DMS 273 (cell line): Measurements from ENCODE around the gene CHRND.

Experiments
- DNase-seq: peaks from one replicate; lab custom pipeline; 2025; ENCODE audit not compliant: unreplicated experiment; lab: John Stamatoyannopoulos, UW

Gene CHRND

DNA sequence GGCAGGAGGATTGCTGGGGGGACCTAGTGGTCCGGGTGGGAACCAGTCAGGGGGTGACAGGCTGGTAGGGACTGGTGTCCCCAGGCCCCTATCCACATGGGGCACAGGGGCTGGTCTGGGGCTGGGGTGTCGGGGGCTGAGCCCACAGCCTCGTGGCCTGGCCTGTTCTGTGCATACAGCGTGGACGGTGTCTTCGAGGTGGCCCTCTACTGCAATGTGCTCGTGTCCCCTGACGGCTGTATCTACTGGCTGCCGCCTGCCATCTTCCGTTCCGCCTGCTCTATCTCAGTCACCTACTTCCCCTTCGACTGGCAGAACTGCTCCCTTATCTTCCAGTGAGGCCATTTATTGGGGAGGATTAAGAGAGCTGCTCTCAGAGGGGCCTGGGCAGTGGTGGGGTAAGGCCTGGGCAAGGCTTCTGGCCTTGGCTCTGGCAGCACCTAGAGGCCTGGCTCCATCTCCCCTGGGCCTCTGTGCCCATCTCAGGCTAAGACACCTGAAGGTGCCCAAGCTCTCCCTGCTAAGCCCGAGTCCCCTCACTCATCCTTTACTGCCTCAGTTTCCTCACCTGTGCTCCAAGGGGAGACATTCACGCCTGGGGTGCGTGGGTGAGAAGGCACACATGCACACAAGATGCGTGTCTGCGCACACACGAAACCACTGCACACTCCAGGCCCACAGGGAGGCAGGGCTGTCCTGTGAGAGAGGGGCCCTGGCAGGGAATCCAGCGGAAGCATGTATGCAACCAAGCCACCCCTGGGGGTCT is 15.4 kb downstream of the CHRND start:
- DNase-seq: no peak

DNA sequence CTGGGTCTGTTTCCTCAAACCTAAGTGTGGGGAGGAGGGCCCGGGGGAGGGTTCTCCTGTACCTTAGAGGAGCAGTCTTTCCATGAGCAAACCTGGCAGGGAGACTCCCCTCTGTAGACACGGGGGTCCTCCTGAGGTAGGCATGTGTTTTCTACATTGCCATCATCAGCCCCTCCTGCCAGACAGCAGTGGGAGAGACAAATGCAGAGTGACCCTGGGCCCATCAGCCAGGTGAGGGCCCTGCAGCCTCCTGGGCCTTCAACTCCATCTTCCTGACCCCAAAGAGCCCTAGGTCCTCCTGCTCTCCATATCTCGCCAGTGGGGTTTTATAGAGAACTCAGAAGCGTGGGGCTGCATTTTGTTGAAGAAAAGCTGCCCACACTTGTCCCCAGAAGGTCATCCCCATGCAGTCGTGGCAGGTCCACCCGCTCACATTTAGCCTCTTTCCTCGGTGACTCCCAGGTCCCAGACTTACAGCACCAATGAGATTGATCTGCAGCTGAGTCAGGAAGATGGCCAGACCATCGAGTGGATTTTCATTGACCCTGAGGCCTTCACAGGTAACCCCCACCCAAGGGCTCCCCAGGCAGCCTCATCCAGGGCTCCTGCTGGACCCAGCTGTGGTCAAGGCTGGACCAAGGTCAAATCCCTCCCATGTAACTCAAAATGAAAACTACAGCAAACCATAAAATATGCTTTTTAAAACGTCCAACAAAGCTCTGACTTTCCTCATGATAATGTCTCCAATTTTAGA is 16.2 kb downstream of the CHRND start:
- no peak for DNase-seq

- no peak for DNase-seq
Measured at GRCh38 chr2:232542715-232543467, 16.9 kb downstream of the CHRND start.

DNA sequence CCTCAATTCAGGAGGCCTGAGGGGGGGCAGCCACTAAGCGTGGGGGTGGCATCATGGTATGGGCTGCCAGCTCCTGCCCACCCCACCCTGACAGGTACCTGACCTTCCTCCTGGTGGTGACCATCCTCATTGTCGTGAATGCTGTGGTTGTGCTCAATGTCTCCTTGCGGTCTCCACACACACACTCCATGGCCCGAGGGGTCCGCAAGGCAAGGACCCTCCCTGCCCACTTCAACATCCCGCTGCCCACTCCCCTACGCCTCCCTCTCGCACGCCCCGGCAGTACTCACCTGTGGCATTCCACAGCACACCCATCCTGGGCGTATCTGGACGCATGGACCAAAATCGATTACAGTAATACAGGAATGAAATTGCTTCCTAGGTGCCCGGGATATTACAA is 17.5 kb downstream of the CHRND start:
- no peak for DNase-seq

DNA sequence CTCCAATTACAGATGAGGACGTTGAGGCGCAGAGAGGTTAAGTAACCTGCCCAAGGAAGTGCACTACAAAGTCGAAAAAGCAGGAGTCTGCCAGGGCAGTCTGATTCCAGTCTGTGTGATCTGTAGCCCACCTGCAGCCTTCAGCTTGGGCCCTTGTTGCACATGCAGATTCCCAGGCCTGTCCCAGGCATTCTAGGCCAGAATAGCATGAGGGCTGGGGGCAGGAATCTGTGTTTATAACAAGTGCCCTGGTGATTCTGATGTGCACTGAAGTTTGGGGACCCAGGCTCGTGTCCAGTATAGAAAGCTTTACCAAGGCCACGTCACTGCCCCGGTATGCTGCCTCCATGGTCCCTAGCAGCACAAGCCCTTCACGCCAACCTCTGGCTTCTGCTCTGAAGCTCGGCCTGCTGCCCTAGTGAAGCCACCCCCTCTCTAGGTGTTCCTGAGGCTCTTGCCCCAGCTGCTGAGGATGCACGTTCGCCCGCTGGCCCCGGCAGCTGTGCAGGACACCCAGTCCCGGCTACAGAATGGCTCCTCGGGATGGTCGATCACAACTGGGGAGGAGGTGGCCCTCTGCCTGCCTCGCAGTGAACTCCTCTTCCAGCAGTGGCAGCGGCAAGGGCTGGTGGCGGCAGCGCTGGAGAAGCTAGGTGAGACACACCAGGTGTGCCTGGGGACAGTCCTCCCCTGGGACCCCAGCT is 18.1 kb downstream of the CHRND start:
- no peak for DNase-seq

GRCh38 chr2:232544674-232545073 is 18.7 kb downstream of the CHRND start:
- no peak for DNase-seq

DNA sequence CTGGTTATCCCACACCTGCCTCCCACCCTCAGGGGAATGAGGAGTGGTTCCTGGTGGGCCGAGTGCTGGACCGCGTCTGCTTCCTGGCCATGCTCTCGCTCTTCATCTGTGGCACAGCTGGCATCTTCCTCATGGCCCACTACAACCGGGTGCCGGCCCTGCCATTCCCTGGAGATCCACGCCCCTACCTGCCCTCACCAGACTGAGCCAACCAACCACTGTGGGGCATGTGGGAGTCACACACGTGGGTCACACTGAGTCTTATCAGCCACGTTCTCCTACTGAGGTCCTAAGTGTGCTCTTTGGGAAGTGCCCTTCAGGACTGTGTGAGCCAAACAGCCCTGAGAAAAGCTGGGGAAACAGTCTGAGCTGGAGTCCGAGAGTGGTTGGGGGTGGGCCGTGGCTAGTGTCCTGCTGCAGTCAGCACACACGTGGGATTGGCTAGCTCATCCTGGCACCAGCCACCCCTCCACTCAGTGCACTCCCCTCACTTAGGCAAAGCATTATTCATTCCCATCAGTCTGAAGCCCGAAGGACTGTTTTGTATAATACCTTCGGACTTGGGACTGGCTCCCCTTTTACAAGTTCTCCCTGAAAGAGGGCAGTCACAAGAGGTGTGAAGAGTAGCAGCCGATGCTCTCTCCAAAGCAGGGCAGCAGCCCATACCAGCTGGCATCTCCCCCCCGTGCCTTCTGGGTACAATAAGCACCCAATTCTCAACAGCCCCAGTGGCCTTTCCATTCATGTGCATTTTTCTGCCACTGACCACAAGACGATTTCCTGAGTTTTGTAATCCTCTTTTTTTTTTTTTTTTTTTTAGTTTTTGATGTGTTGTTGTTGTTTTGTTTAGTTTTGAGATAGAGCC is 19.8 kb downstream of the CHRND start:
- DNase-seq: no peak

GRCh38 chr2:232547991-232548390 is 22.0 kb downstream of the CHRND start:
- no peak for DNase-seq

GRCh38 chr2:232549655-232550353 is 23.8 kb downstream of the CHRND start:
- peak; percentile 75 for DNase-seq

- DNase-seq: peak; percentile 97
Measured at GRCh38 chr2:232550354-232551249, 24.6 kb downstream of the CHRND start, which contains the start of the genes EIF4E2 and TIGD1. TSS of gene EIF4E2 (plus strand) at chr2:232550689. CDS start at chr2:232550725, 36 bp downstream. TSS of gene TIGD1 (minus strand) at chr2:232550557. CDS start at chr2:232549882, 675 bp downstream.

GRCh38 chr2:232551250-232551638 is 25.3 kb downstream of the CHRND start:
- DNase-seq: no peak

DNA sequence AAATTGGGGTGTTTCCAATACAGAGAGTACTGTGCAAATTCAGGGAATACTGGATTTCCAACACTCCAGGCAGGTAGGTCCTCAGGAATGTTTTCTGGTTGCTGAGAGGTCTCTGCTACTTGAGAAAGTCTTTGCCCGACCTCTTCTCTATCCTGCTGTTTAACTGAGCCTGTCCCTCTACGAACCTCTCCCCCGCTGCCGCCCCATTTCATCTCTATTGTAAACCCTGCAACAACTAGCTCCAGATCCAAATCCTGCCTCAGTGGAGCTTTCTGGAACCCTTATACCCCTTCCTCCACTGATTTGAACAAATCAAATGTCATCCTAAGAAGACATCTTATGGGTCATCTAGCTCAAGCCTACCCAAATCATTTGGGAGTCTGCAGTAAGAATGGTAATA is 25.8 kb downstream of the CHRND start:
- no peak for DNase-seq

DNA sequence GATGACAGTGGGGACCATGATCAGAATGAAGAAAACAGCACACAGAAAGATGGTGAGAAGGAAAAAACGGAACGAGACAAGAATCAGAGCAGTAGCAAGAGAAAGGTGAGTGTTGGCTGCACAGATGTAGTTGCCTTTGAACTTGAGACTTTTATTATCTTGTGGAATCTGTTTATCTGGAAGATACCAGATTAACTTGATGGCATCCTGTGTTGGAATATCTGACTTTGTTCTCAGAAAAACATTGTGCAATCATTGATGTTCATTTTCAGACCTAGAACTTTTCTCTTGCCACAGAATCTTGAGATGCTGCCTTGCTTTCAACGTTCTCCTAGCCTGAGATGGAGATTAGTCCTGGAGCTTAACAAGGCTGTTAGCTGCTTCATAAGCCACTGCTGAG is 30.5 kb downstream of the CHRND start:
- no peak for DNase-seq

DNA sequence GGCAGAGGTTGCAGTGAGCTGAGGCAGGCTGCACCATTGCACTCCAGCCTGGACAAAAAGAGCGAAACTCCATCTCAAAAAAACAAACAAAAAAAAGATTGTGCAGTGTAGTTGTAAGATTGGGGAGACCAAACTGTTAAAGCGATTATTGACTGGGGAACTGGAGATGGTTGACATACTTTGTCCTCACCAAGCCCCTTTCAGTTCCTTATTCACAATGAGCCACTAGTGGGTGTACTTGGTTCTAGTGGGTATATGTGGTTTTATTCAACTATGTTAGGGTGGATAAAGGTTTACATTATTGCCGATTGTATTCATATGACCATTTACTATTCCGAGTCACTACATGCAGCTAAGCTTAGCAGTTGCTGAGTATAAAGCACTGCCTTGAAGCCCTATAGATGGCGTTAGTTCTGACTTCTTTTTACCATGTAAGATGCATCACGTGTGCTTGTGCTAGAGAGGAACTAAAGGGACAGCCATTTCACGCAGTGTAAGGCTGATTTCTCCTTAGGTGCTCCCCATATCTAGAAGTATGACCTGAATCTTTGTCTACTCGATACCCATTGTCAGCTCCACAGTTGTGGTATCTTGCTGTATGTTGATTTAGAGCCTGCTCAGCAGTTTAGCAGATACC is 36.7 kb downstream of the CHRND start:
- DNase-seq: no peak

DNA sequence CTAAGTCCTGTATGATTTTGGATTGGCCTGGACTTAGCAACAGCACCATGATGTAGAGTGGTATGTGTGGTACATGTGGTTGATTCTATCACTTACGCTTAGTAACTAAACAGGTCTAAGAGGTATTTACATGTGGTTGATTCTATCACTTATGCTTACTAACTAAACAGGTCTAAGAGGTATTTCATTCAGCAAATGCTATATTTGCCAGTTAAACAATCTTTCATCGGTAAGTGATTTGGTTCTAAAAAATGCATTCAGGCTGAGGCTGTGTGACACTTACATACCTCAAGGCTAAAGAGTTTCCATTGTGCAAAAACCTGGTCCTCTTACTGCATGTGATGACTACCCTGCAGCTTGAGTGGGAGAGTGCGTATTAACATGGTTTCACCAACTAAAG is 37.6 kb downstream of the CHRND start:
- DNase-seq: no peak

GRCh38 chr2:232567721-232568120 is 41.8 kb downstream of the CHRND start:
- no peak for DNase-seq

DNA sequence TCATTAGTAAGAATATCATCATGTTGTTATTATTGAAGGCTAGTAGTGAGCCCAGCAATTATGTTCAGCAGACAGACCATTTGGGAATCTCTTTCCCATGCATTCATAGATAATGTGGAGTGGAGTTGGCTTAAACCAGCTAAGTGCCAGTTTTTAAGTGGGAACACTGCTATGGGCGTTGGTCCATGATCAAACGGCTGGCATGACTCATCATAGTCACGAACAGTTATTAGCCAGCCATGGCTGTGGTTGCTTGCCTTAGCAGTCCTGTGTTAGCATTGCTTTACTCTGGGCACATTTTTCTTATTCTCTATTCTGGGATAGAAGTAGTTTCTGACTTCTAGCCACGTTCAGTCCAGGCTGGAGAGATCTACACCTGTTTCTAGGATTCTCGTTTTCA is 42.2 kb downstream of the CHRND start:
- DNase-seq: no peak

DNA sequence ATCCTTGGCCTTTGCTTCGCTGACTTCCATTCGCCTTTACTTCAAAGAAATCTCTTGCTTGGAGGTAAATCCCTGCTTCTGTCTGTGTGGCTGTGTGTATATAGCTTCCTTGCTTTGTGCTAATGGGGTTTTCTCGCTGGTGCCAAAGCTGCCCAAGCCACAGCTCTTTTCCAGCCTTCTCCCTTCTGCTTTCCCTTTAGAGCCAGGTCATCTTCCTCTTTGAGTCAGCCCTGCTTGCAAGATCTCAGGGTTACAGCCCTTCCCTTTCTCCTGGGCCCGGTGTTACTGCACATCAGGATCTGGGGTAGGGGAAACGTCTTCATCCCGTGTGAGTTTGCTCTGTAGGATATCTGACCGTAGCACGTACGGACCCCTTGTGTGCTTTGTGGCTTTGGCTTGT is 43.6 kb downstream of the CHRND start:
- DNase-seq: no peak
